Left lung (tissue), 10 donors: ENCODE results near the gene PROB1. TPM values are rescaled to one million over a fixed set of nuclear protein-coding genes. Genes with fewer than 3 reads are reported as not detected.
A peak's percentile ranks its signal among the peaks of the same experiment; 100 is the strongest.

Experiments
- ATAC-seq: fragments of 200-7000 bp; cut with Tn5 transposase; one replicate; pipeline ENCODE4 v1.9.1; 2020; ENCODE audit warnings: moderate library complexity
- DNase-seq, 4 donors: peaks; one replicate each; pipeline ENCODE4 v3.0.0-alpha.2; 2013 to 2020
- H3K27ac ChIP-seq, 2 donors: fragments of 200-600 bp; sonication (generic) in 1 of 2; one replicate each; pipeline versions ENCODE4 v1.5.0 to v1.8.0; 2020 to 2021
- H3K27me3 ChIP-seq, 2 donors: fragments of 200-600 bp; sonication (generic) in 1 of 2; one replicate each; pipeline versions ENCODE4 v1.5.0 to v1.8.0; 2020 to 2021
- H3K36me3 ChIP-seq, 2 donors: fragments of 200-600 bp; sonication (generic) in 1 of 2; one replicate each; pipeline versions ENCODE4 v1.5.0 to v1.8.0; 2020 to 2021
- H3K4me1 ChIP-seq, 2 donors: fragments of 200-600 bp; one replicate each; pipeline ENCODE4 v1.8.0; 2021
- H3K4me3 ChIP-seq, 2 donors: fragments of 200-600 bp; sonication (generic) in 1 of 2; one replicate each; pipeline versions ENCODE4 v1.5.0 to v1.8.0; 2020 to 2021; ENCODE audit warnings: mild to moderate bottlenecking in 1 of 2
- H3K9me3 ChIP-seq, 2 donors: fragments of 200-600 bp; sonication (generic) in 1 of 2; one replicate each; pipeline versions ENCODE4 v1.5.0 to v1.8.0; 2020 to 2021
- CTCF ChIP-seq, 2 donors: fragments of 200-600 bp; sonication (generic) in 1 of 2; IDR thresholded peaks; one replicate each; pipeline versions ENCODE4 v1.5.0 to v1.8.0; 2021; ENCODE audit warnings: antibody characterized with exemption in 2 of 2
- intact Hi-C, 2 donors: fragments of 100-400 bp; cut with DNase I; formaldehyde crosslinking; loops; one replicate each; pipeline versions ENCODE4 v1.11.2 to v1.14.2; 2022
- polyA plus RNA-seq, 6 donors: library from polyadenylated mRNA; unstranded; fragments of 120-200 nt; gene quantifications; one replicate each; pipeline ENCODE4 v1.2.1, GENCODE V29; 2013; ENCODE audit not compliant: insufficient read length in 6 of 6
- total RNA-seq, 2 donors: library from RNA; stranded (reverse); fragmentation: NEBNext Ultra II Directional; extraction: Animal tissue kit (Norgen Biotek cat#: 25700); gene quantifications; one replicate each; pipeline ENCODE4 v1.2.1, GENCODE V29; 2021
- donor health status: DM: no; HTN: yes; CAD: no.
- donor health status: DM: no; HTN: no; CAD: no.

The PROB1 gene
- total and polyA plus RNA-seq, 8 donors: 0.73 to 1.8 (median 1.1) TPM

- Histone ChIP-seq H3K27me3 (peaks cover 16 to 42% of the 10 kb centered on the region in 2 donors), H3K4me1 (peaks cover 15 to 54% of the 10 kb centered on the region in 2 donors), H3K27ac (peak overlapping the region in 1 of 2 donors; percentile 13), H3K36me3 (no peaks in the 10 kb centered on the region), H3K4me3 (peak overlapping the region; percentile 35 to 67), H3K9me3 (no peaks in the 10 kb centered on the region)
- intact Hi-C loops: no loop called here
- TF ChIP-seq CTCF (IDR thresholded peaks at IDR 0.05): peak; percentile 29 to 69
- ATAC-seq: peak; percentile 68
- DNase-seq: peak; percentile 37 to 95 (median 66)
These were observed 2.0 kb downstream of the PROB1 start for GRCh38 chr5:139392678-139393496.

GRCh38 chr5:139392324-139392677 lies 2.6 kb downstream of the PROB1 start:
- TF ChIP-seq CTCF (IDR thresholded peaks at IDR 0.05): no peak
- Histone ChIP-seq H3K27me3 (peaks cover 16 to 42% of the 10 kb centered on the region in 2 donors), H3K36me3 (no peaks in the 10 kb centered on the region), H3K9me3 (no peaks in the 10 kb centered on the region), H3K4me3 (peak overlapping the region; percentile 35 to 67), H3K27ac (no peak overlapping the region), H3K4me1 (peaks cover 15 to 54% of the 10 kb centered on the region in 2 donors)
- peak; percentile 2 for ATAC-seq
- DNase-seq: peak in 2 of 4 donors; percentile 5 to 85
- intact Hi-C loops: no loop called here

- H3K27ac ChIP-seq: no peak overlapping the region
- ATAC-seq (no peak), DNase-seq (no peak)
- H3K4me1 ChIP-seq: peaks cover 15 to 54% of the 10 kb centered on the region in 2 donors
- no peak for TF ChIP-seq CTCF (IDR thresholded peaks at IDR 0.05)
- intact Hi-C loops: no loop called here
- no peaks in the 10 kb centered on the region for H3K9me3 ChIP-seq
- peaks cover 16 to 42% of the 10 kb centered on the region in 2 donors for H3K27me3 ChIP-seq
- H3K36me3 ChIP-seq: no peaks in the 10 kb centered on the region
- H3K4me3 ChIP-seq: peak overlapping the region in 1 of 2 donors; percentile 67
These were observed 3.2 kb downstream of the PROB1 start for GRCh38 chr5:139391570-139392323.

- no peak for TF ChIP-seq CTCF (IDR thresholded peaks at IDR 0.05)
- Histone ChIP-seq H3K4me1 (peaks cover 15 to 58% of the 10 kb centered on the region in 2 donors), H3K9me3 (no peaks in the 10 kb centered on the region), H3K36me3 (no peaks in the 10 kb centered on the region), H3K4me3 (no peak overlapping the region), H3K27me3 (peaks cover 16 to 42% of the 10 kb centered on the region in 2 donors), H3K27ac (peak overlapping the region in 1 of 2 donors; percentile 18)
- DNase-seq: no peak
- ATAC-seq: no peak
- intact Hi-C loops: no loop called here
These were observed 4.0 kb downstream of the PROB1 start for GRCh38 chr5:139390639-139391569.
